Ovary (tissue), 9 donors: ENCODE results near the gene LRRC75A. TPM values are rescaled to one million over a fixed set of nuclear protein-coding genes. Genes with fewer than 3 reads are reported as not detected.

Experiments
- DNase-seq, 5 donors: peaks; one replicate each; pipeline ENCODE4 v3.0.0-alpha.2; 2019 to 2020
- H3K27ac ChIP-seq, 2 donors: fragments of 200-600 bp; one replicate each; pipeline versions ENCODE4 v1.5.1 to v1.8.0; 2019 to 2022
- H3K27me3 ChIP-seq: fragments of 200-600 bp; one replicate; pipeline ENCODE4 v1.8.0; 2022
- H3K36me3 ChIP-seq: fragments of 200-600 bp; sonication (generic); one replicate; pipeline ENCODE4 v1.5.1; 2019
- H3K4me1 ChIP-seq: one replicate; pipeline ENCODE4 v1.8.1; 2013; ENCODE audit warnings: mild to moderate bottlenecking, moderate library complexity; ENCODE audit not compliant: insufficient read depth
- H3K4me3 ChIP-seq: fragments of 200-600 bp; sonication (generic); one replicate; pipeline ENCODE4 v1.5.1; 2017
- H3K9me3 ChIP-seq, 2 donors: fragments of 200-600 bp in 1 of 2; sonication (generic) in 1 of 2; one replicate each; pipeline versions ENCODE4 v1.5.1 to v1.8.1; 2013 to 2019; ENCODE audit warnings: mild to moderate bottlenecking in 1 of 2, moderate library complexity in 1 of 2
- CTCF ChIP-seq, 3 donors: fragments of 450-650 bp in 2 of 3; fragments of 200-600 bp in 1 of 3; IDR thresholded peaks; one replicate each; pipeline versions ENCODE4 v1.5.1 to v1.8.0; 2016 to 2022; ENCODE audit warnings: antibody characterized with exemption in 3 of 3, mild to moderate bottlenecking in 1 of 3
- EP300 ChIP-seq: sonication (generic); formaldehyde crosslinking; IDR thresholded peaks from one replicate; pipeline ENCODE4 v1.6.1; 2017; ENCODE audit warnings: antibody characterized with exemption
- POLR2A ChIP-seq: fragments of 450-650 bp; IDR thresholded peaks from one replicate; pipeline ENCODE4 v1.6.1; 2017; ENCODE audit warnings: antibody characterized with exemption, mild to moderate bottlenecking, moderate library complexity
- WGBS, 3 donors: extraction: QIAGEN DNeasy Blood & Tissue Kit in 1 of 3; methylation state at CpG; one replicate each; pipeline versions ENCODE4 v1.1.5 to v1.1.7; 2013 to 2017; 5-methylcytosine and 5-hydroxymethylcytosine counted together
- intact Hi-C, 4 donors: fragments of 100-400 bp; cut with DNase I; formaldehyde crosslinking; loops; one replicate each; pipeline versions ENCODE4 v1.11.0 to v1.15.1; 2022 to 2023
- polyA plus RNA-seq, 2 donors: library from polyadenylated mRNA; stranded (reverse); fragments of 200-250 nt in 1 of 2; fragments of 350-450 nt in 1 of 2; fragmentation: Illumina TruSeq in 1 of 2; extraction: RNeasy Lipid Tissue Mini Kit (QIAGEN cat#74804) in 1 of 2; gene quantifications; one replicate each; pipeline ENCODE4 v1.2.3, GENCODE V29; 2013 to 2014
- total RNA-seq, 7 donors: library from RNA; depleted of rRNA in 2 of 7; stranded (reverse); fragments of >200 nt in 2 of 7; fragmentation: NEBNext Ultra II Directional in 3 of 7; extraction: Animal tissue kit (Norgen Biotek cat#: 25700) in 3 of 7; gene quantifications; one replicate each; pipeline versions ENCODE4 v1.1.0 to v1.2.4, GENCODE V29; 2016 to 2023
- donor health status: DM: no; HTN: no; CAD: no; lungs with moderate emphysema.
- donor health status: DM: no; HTN: no; CAD: no.
- donor health status: Bipolar disorder and iron deficiency.
- donor health status: DM: yes; HTN: yes; CAD: no.
- donor health status: DM: no; HTN: no; CAD: no.
- donor health status: DM: yes; HTN: yes; CAD: no.

Gene LRRC75A
- total and polyA plus RNA-seq, 9 donors = 1.0 to 12.5 (median 4.1) TPM

DNA sequence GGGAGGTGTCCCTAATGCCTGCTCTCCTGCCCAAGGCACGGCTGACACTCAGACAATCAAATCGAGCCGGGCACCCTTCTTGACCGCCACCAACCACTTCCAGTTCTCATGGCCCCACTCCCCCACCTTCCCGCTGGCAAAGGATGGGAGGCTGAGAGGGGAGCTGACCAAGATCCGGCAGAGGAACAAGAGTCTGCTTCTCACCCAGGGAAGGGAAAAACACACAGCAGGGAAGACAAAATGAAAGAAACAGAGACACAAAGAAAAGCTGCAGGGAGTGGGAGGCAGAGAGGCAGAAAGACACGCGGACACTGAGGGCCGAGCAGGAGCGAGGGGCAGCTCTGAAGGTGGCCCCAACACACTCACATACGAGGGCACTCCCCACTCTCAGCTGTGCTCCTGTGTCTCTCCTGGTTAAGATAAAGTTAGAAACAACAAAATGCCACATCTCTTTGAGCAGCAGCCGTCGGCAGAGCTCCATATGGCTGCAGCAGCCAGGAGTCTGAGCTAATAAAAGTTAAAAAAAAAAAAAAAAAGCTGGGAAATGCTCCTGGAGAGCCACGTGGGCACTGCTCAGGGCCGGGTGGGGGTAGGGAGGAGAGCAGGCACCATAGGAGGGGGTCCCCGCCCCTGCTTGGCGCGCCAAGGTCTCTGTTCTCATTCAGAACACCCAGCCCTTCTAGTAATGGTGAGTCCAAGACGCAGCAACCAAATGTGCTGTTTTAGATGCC is 7.4 kb downstream of the LRRC75A start:
- TF ChIP-seq EP300 = no peak
- TF ChIP-seq POLR2A = no peak
- TF ChIP-seq CTCF (IDR thresholded peaks at IDR 0.05) = no peak
- 15 to 23% (median 18%) methylated on average over 19 of the region's 19 CpGs for WGBS, 3 donors
- H3K4me3 ChIP-seq = no peak overlapping the region
- peak in 2 of 5 donors; percentile 49 to 59 for DNase-seq
- H3K4me1 ChIP-seq = peaks cover 26% of the 10 kb centered on the region
- intact Hi-C loops = loop anchor here in 1 of 4 donors (5.0 kb wide), 1 partner anchor 47 kb away; no protein-coding TSS in a partner anchor
- no peaks in the 10 kb centered on the region for H3K27me3 ChIP-seq
- H3K27ac ChIP-seq = no peak overlapping the region
- H3K36me3 ChIP-seq = no peaks in the 10 kb centered on the region
- no peaks in the 10 kb centered on the region for H3K9me3 ChIP-seq

- intact Hi-C loops = no loop called here
- WGBS, 3 donors = 82 to 96% (median 88%) methylated on average over 8 of the region's 8 CpGs
- no peak for DNase-seq
- Histone ChIP-seq H3K4me1 (peaks cover 19% of the 10 kb centered on the region), H3K27me3 (no peaks in the 10 kb centered on the region), H3K9me3 (no peaks in the 10 kb centered on the region), H3K36me3 (no peaks in the 10 kb centered on the region), H3K4me3 (no peak overlapping the region), H3K27ac (no peak overlapping the region)
- no peak for TF ChIP-seq EP300
- no peak for TF ChIP-seq POLR2A
- TF ChIP-seq CTCF (IDR thresholded peaks at IDR 0.05) = no peak
Observed at GRCh38 chr17:16483021-16483645, 8.9 kb downstream of the LRRC75A start.

- DNase-seq = no peak
- Histone ChIP-seq H3K4me3 (no peak overlapping the region), H3K27ac (no peak overlapping the region), H3K9me3 (no peaks in the 10 kb centered on the region), H3K27me3 (no peaks in the 10 kb centered on the region), H3K4me1 (peaks cover 18% of the 10 kb centered on the region), H3K36me3 (no peaks in the 10 kb centered on the region)
- intact Hi-C loops = no loop called here
- TF ChIP-seq CTCF (IDR thresholded peaks at IDR 0.05) (no peak), POLR2A (no peak), EP300 (no peak)
- WGBS, 3 donors = 88 to 91% (median 89%) methylated on average over 8 of the region's 8 CpGs
Observed at GRCh38 chr17:16482253-16482652, 9.7 kb downstream of the LRRC75A start.

DNA sequence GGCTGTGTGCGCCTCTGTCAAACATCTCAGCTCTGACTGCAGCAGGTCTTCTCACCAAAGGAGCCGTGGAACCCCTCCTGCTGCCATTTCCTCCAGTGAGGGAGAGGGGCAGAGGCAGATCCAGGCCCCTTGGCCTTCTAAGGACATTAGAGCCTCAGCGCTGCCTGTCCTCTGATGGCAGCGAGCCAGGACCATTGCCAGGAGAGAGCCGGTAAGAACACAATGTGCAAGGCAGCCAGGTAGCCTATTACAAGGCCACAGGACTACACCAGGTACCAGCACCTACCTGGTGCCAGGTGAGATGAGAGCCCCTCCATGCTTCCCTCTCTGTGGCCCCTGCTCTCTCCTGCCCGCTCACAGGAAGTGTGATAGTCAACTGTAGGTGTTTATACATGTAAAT is 11.0 kb downstream of the LRRC75A start:
- DNase-seq = no peak
- Histone ChIP-seq H3K27ac (no peak overlapping the region), H3K4me1 (peaks cover 20% of the 10 kb centered on the region), H3K27me3 (no peaks in the 10 kb centered on the region), H3K4me3 (no peak overlapping the region), H3K36me3 (no peaks in the 10 kb centered on the region), H3K9me3 (no peaks in the 10 kb centered on the region)
- WGBS, 3 donors = 81 to 90% (median 85%) methylated on average over 6 of the region's 6 CpGs
- intact Hi-C loops = no loop called here
- TF ChIP-seq CTCF (IDR thresholded peaks at IDR 0.05) = no peak
- TF ChIP-seq EP300 = no peak
- TF ChIP-seq POLR2A = no peak
